ENCODE data around the gene TXNRD2.

The TXNRD2 gene

GRCh38 chr22:19870153-19871022 is 71.2 kb downstream of the TXNRD2 start:
- no peak overlapping the region for H3K9ac ChIP-seq (ENCODE audit: low read length in 5 of 5)
- peaks cover 0 to 15% (median 0%) of the 10 kb centered on the region in 5 donors for H3K36me3 ChIP-seq (ENCODE audit: control insufficient read depth in 5 of 5, insufficient read depth in 5 of 5, low read length in 5 of 5)
- no peak overlapping the region for H3K4me3 ChIP-seq (ENCODE audit: low read depth in 1 of 5, low read length in 5 of 5)
- H3K4me1 ChIP-seq (ENCODE audit: control insufficient read depth in 5 of 5, insufficient read depth in 5 of 5, low read length in 5 of 5), result no peaks in the 10 kb centered on the region
- H3K9me3 ChIP-seq (ENCODE audit: control insufficient read depth in 5 of 5, low read length in 5 of 5), result no peaks in the 10 kb centered on the region
- no peak overlapping the region for H3K27ac ChIP-seq (ENCODE audit: low read depth, low read length)
- peaks cover 0 to 5% (median 3%) of the 10 kb centered on the region in 5 donors for H3K27me3 ChIP-seq (ENCODE audit: control insufficient read depth in 5 of 5, insufficient read depth in 4 of 5, low read length in 5 of 5)

GRCh38 chr22:19869497-19870152 is 72.0 kb downstream of the TXNRD2 start:
- H3K4me1 ChIP-seq (ENCODE audit: control insufficient read depth in 5 of 5, insufficient read depth in 5 of 5, low read length in 5 of 5), result no peaks in the 10 kb centered on the region
- no peak overlapping the region for H3K9ac ChIP-seq (ENCODE audit: low read length in 5 of 5)

GRCh38 chr22:19868773-19869471 is 72.7 kb downstream of the TXNRD2 start:
- Histone ChIP-seq H3K9ac (ENCODE audit: low read length in 5 of 5) (no peak overlapping the region), H3K4me1 (ENCODE audit: control insufficient read depth in 5 of 5, insufficient read depth in 5 of 5, low read length in 5 of 5) (no peaks in the 10 kb centered on the region), H3K4me3 (ENCODE audit: low read depth in 1 of 5, low read length in 5 of 5) (no peak overlapping the region), H3K27ac (ENCODE audit: low read depth, low read length) (no peak overlapping the region), H3K9me3 (ENCODE audit: control insufficient read depth in 5 of 5, low read length in 5 of 5) (no peaks in the 10 kb centered on the region), H3K27me3 (ENCODE audit: control insufficient read depth in 5 of 5, insufficient read depth in 4 of 5, low read length in 5 of 5) (peaks cover 0 to 5% (median 3%) of the 10 kb centered on the region in 5 donors), H3K36me3 (ENCODE audit: control insufficient read depth in 5 of 5, insufficient read depth in 5 of 5, low read length in 5 of 5) (peaks cover 0 to 1% (median 0%) of the 10 kb centered on the region in 5 donors)

More at GRCh38 chr22:19869497-19870152, 72.0 kb downstream of the TXNRD2 start:
- H3K27ac ChIP-seq (ENCODE audit: low read depth, low read length), result no peak overlapping the region
- no peaks in the 10 kb centered on the region for H3K9me3 ChIP-seq (ENCODE audit: control insufficient read depth in 5 of 5, low read length in 5 of 5)
- peaks cover 0 to 5% (median 3%) of the 10 kb centered on the region in 5 donors for H3K27me3 ChIP-seq (ENCODE audit: control insufficient read depth in 5 of 5, insufficient read depth in 4 of 5, low read length in 5 of 5)
- peaks cover 0 to 8% (median 0%) of the 10 kb centered on the region in 5 donors for H3K36me3 ChIP-seq (ENCODE audit: control insufficient read depth in 5 of 5, insufficient read depth in 5 of 5, low read length in 5 of 5)
- H3K4me3 ChIP-seq (ENCODE audit: low read depth in 1 of 5, low read length in 5 of 5), result no peak overlapping the region

DNA sequence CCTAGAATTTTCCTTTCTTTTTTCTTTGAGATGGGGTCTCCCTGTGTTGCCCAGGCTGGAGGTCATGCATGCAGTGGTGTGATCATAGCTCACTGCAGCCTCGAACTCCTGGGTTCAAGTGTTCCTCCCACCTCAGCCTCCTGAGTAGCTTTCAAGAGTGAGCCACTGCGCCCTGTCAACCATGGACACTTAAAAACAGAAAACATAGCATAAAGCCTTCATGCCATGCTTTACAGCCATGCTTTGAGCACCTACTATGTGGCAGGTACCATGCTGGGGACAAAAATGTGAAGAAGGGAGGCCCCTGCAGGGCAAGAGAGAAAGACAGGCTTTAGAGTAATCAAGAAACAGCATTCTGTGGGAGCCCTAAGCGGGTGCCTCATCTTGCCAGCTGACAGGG is 73.3 kb downstream of the TXNRD2 start:
- no peaks in the 10 kb centered on the region for H3K9me3 ChIP-seq (ENCODE audit: control insufficient read depth in 5 of 5, low read length in 5 of 5)
- no peak overlapping the region for H3K9ac ChIP-seq (ENCODE audit: low read length in 5 of 5)
- H3K4me3 ChIP-seq (ENCODE audit: low read depth in 1 of 5, low read length in 5 of 5), result no peak overlapping the region
- H3K4me1 ChIP-seq (ENCODE audit: control insufficient read depth in 5 of 5, insufficient read depth in 5 of 5, low read length in 5 of 5), result no peaks in the 10 kb centered on the region
- no peaks in the 10 kb centered on the region for H3K36me3 ChIP-seq (ENCODE audit: control insufficient read depth in 5 of 5, insufficient read depth in 5 of 5, low read length in 5 of 5)
- H3K27me3 ChIP-seq (ENCODE audit: control insufficient read depth in 5 of 5, insufficient read depth in 4 of 5, low read length in 5 of 5), result peaks cover 0 to 5% (median 3%) of the 10 kb centered on the region in 5 donors
- H3K27ac ChIP-seq (ENCODE audit: low read depth, low read length), result no peak overlapping the region

DNA sequence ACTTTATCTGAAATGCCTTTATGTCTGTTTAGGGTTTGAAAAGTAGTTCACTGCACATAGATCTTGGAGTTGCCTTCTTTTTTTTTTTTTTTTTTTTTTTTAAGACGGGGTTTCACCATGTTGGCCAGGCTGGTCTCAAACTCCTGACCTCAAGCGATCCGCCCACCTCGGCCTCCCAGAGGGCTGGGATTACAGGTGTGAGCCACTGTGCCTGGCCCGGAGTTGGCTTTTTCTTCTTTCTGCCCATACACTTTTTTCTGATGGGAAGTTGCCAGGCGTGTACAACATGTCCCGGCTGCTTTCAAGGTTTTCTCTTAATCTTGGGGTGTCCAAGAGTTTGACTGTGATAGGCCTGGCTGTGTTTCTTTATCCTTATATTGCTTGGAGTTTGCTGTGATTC is 74.0 kb downstream of the TXNRD2 start:
- Histone ChIP-seq H3K27ac (ENCODE audit: low read depth, low read length) (no peak overlapping the region), H3K4me3 (ENCODE audit: low read depth in 1 of 5, low read length in 5 of 5) (no peak overlapping the region), H3K9ac (ENCODE audit: low read length in 5 of 5) (no peak overlapping the region), H3K27me3 (ENCODE audit: control insufficient read depth in 5 of 5, insufficient read depth in 4 of 5, low read length in 5 of 5) (peaks cover 0 to 3% (median 0%) of the 10 kb centered on the region in 5 donors), H3K4me1 (ENCODE audit: control insufficient read depth in 5 of 5, insufficient read depth in 5 of 5, low read length in 5 of 5) (no peaks in the 10 kb centered on the region), H3K9me3 (ENCODE audit: control insufficient read depth in 5 of 5, low read length in 5 of 5) (no peaks in the 10 kb centered on the region), H3K36me3 (ENCODE audit: control insufficient read depth in 5 of 5, insufficient read depth in 5 of 5, low read length in 5 of 5) (no peaks in the 10 kb centered on the region)

GRCh38 chr22:19866665-19867009 is 75.0 kb downstream of the TXNRD2 start:
- Histone ChIP-seq H3K9ac (ENCODE audit: low read length in 5 of 5) (no peak overlapping the region), H3K4me1 (ENCODE audit: control insufficient read depth in 5 of 5, insufficient read depth in 5 of 5, low read length in 5 of 5) (no peaks in the 10 kb centered on the region), H3K27me3 (ENCODE audit: control insufficient read depth in 5 of 5, insufficient read depth in 4 of 5, low read length in 5 of 5) (no peaks in the 10 kb centered on the region), H3K27ac (ENCODE audit: low read depth, low read length) (no peak overlapping the region), H3K4me3 (ENCODE audit: low read depth in 1 of 5, low read length in 5 of 5) (no peak overlapping the region), H3K9me3 (ENCODE audit: control insufficient read depth in 5 of 5, low read length in 5 of 5) (no peaks in the 10 kb centered on the region), H3K36me3 (ENCODE audit: control insufficient read depth in 5 of 5, insufficient read depth in 5 of 5, low read length in 5 of 5) (no peaks in the 10 kb centered on the region)

DNA sequence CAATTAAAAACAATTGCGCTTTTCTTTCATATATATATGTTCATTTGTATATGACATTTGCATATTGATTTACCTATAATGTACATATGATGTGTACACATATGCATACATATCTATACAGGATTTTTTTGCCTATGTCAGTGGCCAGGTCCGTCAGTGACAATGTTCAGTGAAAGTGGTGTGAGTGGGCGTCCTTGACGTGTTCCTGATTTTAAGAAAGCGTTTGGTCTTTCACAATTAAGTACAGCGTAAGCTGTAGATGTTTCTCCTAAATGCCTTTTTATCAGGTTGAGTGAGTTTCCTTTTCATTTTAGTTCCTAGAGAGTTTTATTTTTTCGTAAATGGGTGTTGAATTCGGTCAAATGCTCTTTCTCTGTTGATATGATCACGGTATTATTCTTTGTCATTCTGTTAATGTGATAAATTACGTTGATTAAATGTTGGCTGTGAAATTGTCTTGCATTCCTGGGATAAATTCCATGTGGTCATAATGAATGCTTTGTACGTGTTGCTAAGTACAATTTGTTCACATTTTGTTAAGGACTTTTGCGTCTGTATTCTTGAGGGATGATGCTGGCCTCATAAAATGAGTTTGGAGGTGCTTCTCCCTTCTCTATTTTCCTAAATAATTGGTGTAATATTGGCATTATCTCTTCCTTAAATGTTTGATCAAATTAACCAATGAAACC is 76.3 kb downstream of the TXNRD2 start:
- no peak overlapping the region for H3K27ac ChIP-seq (ENCODE audit: low read depth, low read length)
- no peaks in the 10 kb centered on the region for H3K9me3 ChIP-seq (ENCODE audit: control insufficient read depth in 5 of 5, low read length in 5 of 5)
- H3K9ac ChIP-seq (ENCODE audit: low read length in 5 of 5), result no peak overlapping the region
- H3K4me1 ChIP-seq (ENCODE audit: control insufficient read depth in 5 of 5, insufficient read depth in 5 of 5, low read length in 5 of 5), result no peaks in the 10 kb centered on the region
- no peak overlapping the region for H3K4me3 ChIP-seq (ENCODE audit: low read depth in 1 of 5, low read length in 5 of 5)
- H3K36me3 ChIP-seq (ENCODE audit: control insufficient read depth in 5 of 5, insufficient read depth in 5 of 5, low read length in 5 of 5), result no peaks in the 10 kb centered on the region
- H3K27me3 ChIP-seq (ENCODE audit: control insufficient read depth in 5 of 5, insufficient read depth in 4 of 5, low read length in 5 of 5), result no peaks in the 10 kb centered on the region

- H3K27me3 ChIP-seq (ENCODE audit: control insufficient read depth in 5 of 5, insufficient read depth in 4 of 5, low read length in 5 of 5), result no peaks in the 10 kb centered on the region
- H3K9ac ChIP-seq (ENCODE audit: low read length in 5 of 5), result no peak overlapping the region
- H3K36me3 ChIP-seq (ENCODE audit: control insufficient read depth in 5 of 5, insufficient read depth in 5 of 5, low read length in 5 of 5), result no peaks in the 10 kb centered on the region
- H3K4me3 ChIP-seq (ENCODE audit: low read depth in 1 of 5, low read length in 5 of 5), result no peak overlapping the region
- no peak overlapping the region for H3K27ac ChIP-seq (ENCODE audit: low read depth, low read length)
- no peaks in the 10 kb centered on the region for H3K4me1 ChIP-seq (ENCODE audit: control insufficient read depth in 5 of 5, insufficient read depth in 5 of 5, low read length in 5 of 5)
- no peaks in the 10 kb centered on the region for H3K9me3 ChIP-seq (ENCODE audit: control insufficient read depth in 5 of 5, low read length in 5 of 5)
These were observed 77.0 kb downstream of the TXNRD2 start for GRCh38 chr22:19864538-19865106.

- Histone ChIP-seq H3K9ac (ENCODE audit: low read length in 5 of 5) (no peak overlapping the region), H3K27me3 (ENCODE audit: control insufficient read depth in 5 of 5, insufficient read depth in 4 of 5, low read length in 5 of 5) (no peaks in the 10 kb centered on the region), H3K36me3 (ENCODE audit: control insufficient read depth in 5 of 5, insufficient read depth in 5 of 5, low read length in 5 of 5) (no peaks in the 10 kb centered on the region), H3K9me3 (ENCODE audit: control insufficient read depth in 5 of 5, low read length in 5 of 5) (no peaks in the 10 kb centered on the region), H3K27ac (ENCODE audit: low read depth, low read length) (no peak overlapping the region), H3K4me1 (ENCODE audit: control insufficient read depth in 5 of 5, insufficient read depth in 5 of 5, low read length in 5 of 5) (no peaks in the 10 kb centered on the region), H3K4me3 (ENCODE audit: low read depth in 1 of 5, low read length in 5 of 5) (no peak overlapping the region)
These were observed 78.0 kb downstream of the TXNRD2 start for GRCh38 chr22:19863571-19863970.
